Skeletal muscle satellite cell (primary cell): ENCODE results near the gene PYCR2.
A peak's percentile ranks its signal among the peaks of the same experiment; 100 is the strongest.

ENCODE experiments used
- H3K27me3 ChIP-seq: 2 replicates; pipeline ENCODE4 v1.7.0; 2013; ENCODE audit warnings: low read length; ENCODE audit not compliant: control insufficient read depth, insufficient read depth
- H3K36me3 ChIP-seq: 2 replicates; pipeline ENCODE4 v1.7.0; 2013; ENCODE audit warnings: mild to moderate bottlenecking, control low read depth, low read length; ENCODE audit not compliant: insufficient read depth
- H3K4me1 ChIP-seq: 2 replicates; pipeline ENCODE4 v1.7.0; 2013; ENCODE audit warnings: low read length; ENCODE audit not compliant: control insufficient read depth, insufficient read depth
- H3K4me2 ChIP-seq: 2 replicates; pipeline ENCODE4 v1.7.0; 2013; ENCODE audit warnings: mild to moderate bottlenecking, low read length
- H3K4me3 ChIP-seq: 2 replicates; pipeline ENCODE4 v1.7.0; 2013; ENCODE audit warnings: low read length
- H3K9ac ChIP-seq: 2 replicates; pipeline ENCODE4 v1.7.0; 2013; ENCODE audit warnings: mild to moderate bottlenecking, low read depth, low read length, moderate library complexity
- H3K9me3 ChIP-seq: replicated peaks from 2 replicates; pipeline ENCODE4 v1.7.0; 2013; ENCODE audit warnings: mild to moderate bottlenecking, control low read depth, low read length

PYCR2 gene

DNA sequence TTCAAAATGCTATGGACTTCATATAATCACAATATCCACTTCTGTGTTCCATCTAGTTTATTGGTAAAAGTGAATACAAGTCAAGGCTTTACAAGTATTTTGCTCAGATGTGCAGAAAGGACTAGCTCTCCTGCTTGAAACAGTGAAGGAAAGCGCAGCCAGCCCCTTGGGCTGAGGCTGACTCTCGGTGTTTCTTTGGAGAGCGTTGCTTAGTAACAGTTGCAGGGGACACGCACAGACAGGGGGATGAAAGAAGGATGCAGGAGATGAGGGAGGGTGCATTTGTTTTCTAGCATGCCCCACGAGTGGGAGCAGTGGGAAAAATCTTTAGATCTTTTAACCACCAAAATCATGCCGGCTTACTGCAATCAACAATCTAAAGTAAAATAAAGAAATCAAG lies 9.1 kb downstream of the PYCR2 start:
- Histone ChIP-seq H3K27me3 (no peaks in the 10 kb centered on the region), H3K9ac (no peak overlapping the region), H3K36me3 (peaks cover 21% of the 10 kb centered on the region), H3K9me3 (no peaks in the 10 kb centered on the region), H3K4me1 (peaks cover 6% of the 10 kb centered on the region), H3K4me2 (no peak overlapping the region), H3K4me3 (no peak overlapping the region)

GRCh38 chr1:225914391-225914790 lies 9.7 kb downstream of the PYCR2 start:
- H3K27me3 ChIP-seq, result no peaks in the 10 kb centered on the region
- H3K4me1 ChIP-seq, result peaks cover under 1% of the 10 kb centered on the region
- no peak overlapping the region for H3K4me2 ChIP-seq
- no peak overlapping the region for H3K4me3 ChIP-seq
- peaks cover 21% of the 10 kb centered on the region for H3K36me3 ChIP-seq
- H3K9me3 ChIP-seq, result no peaks in the 10 kb centered on the region
- no peak overlapping the region for H3K9ac ChIP-seq

DNA sequence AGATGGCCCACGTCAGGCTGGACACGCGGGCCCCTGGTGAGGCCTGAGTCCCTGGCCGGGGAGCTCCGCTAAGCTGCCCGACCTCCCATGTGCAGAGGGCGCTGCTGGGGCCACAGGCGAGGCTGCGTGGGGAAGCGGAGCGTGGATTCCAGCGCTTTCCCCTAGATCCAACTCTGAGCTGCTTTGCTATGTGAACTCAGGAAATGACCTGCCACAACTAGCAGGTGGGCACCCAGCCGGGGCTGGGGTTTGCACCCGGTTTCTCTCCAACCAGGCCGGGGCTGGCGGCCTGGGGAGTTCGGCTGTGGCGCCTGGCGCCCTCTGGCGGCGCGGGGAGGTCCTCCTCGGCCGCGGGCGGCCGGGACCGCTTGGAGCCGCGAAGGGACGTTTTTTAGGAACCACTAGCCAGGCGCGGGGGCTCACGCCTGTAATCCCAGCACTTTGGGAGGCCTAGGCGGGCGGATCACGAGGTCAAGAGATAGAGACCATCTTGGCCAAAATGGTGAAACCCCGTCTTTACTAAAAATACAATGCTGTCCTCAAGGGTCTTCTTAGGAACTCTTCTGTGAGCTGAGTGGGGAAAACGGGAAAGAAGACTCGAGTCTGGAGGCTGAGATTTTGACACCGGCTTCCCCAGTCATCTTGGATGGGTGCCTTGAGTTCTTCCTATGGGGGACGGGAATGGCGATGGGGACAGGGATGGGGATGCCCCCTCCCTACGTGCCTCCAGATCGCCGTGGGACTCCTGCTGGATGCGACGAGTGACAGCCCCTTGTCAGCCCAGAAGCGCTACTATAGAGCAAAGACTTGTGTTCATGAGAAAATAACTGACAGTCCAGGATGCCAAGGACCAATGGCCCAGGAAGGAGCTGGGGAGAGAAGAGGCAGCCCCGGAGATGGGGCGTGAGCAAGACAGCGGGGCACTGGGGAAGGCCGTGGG lies 12.6 kb downstream of the PYCR2 start:
- H3K36me3 ChIP-seq, result peaks cover 2% of the 10 kb centered on the region
- no peaks in the 10 kb centered on the region for H3K4me1 ChIP-seq
- no peaks in the 10 kb centered on the region for H3K27me3 ChIP-seq
- no peak overlapping the region for H3K4me3 ChIP-seq
- H3K4me2 ChIP-seq, result peak overlapping the region; percentile 58
- H3K9me3 ChIP-seq, result no peaks in the 10 kb centered on the region
- H3K9ac ChIP-seq, result peak overlapping the region; percentile 45

DNA sequence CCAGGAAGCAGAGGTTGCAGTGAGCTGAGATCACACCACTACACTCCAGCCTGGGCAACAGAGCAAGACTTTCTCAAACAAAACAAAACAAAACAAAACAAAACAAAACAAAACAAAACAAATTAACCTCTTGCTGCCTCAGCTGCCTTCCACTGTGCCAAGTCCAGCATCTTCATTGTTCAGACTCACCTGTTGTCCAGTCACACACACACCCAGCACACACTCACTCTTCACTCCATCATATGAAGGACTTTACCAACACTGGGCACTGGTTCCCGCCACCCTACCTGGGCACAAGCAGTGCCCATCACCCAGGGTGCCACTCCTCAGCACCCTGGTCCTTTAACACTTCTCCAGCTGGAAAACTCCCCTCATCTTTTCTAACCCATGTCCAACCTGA lies 14.6 kb downstream of the PYCR2 start:
- no peak overlapping the region for H3K9ac ChIP-seq
- no peak overlapping the region for H3K4me2 ChIP-seq

GRCh38 chr1:225908773-225909172 lies 15.3 kb downstream of the PYCR2 start:
- H3K4me1 ChIP-seq, result no peaks in the 10 kb centered on the region
- H3K9me3 ChIP-seq, result no peaks in the 10 kb centered on the region
- no peak overlapping the region for H3K4me2 ChIP-seq
- no peaks in the 10 kb centered on the region for H3K36me3 ChIP-seq
- H3K4me3 ChIP-seq, result no peak overlapping the region
- H3K9ac ChIP-seq, result no peak overlapping the region
- no peaks in the 10 kb centered on the region for H3K27me3 ChIP-seq

More for the DNA sequence above, 14.6 kb downstream of the PYCR2 start:
- Histone ChIP-seq H3K4me1 (no peaks in the 10 kb centered on the region), H3K9me3 (no peaks in the 10 kb centered on the region), H3K36me3 (no peaks in the 10 kb centered on the region), H3K4me3 (no peak overlapping the region), H3K27me3 (no peaks in the 10 kb centered on the region)

- Histone ChIP-seq H3K27me3 (no peaks in the 10 kb centered on the region), H3K9ac (no peak overlapping the region), H3K4me2 (no peak overlapping the region), H3K4me1 (no peaks in the 10 kb centered on the region), H3K9me3 (no peaks in the 10 kb centered on the region), H3K36me3 (no peaks in the 10 kb centered on the region), H3K4me3 (no peak overlapping the region)
These were observed 15.9 kb downstream of the PYCR2 start for GRCh38 chr1:225908013-225908640.

DNA sequence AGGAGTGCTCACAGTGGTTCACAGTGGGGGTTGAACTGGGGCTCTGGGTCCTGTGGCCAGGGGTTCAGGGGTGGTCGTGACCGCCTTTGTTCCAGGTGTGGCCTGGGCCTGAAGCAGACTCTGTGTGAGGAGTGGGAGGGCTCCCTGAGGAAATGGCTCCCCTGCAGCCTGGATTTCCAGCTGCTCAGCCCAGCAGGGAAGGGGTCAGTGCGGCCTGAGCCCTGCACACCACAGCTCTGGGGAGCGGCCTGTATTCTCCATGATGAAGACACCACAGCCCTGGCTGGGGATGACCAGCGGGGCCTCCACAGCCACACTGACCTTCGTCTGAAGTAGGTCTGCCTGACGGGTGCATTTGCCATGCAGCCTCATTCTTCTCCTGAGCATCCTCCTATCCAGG lies 16.7 kb downstream of the PYCR2 start:
- H3K36me3 ChIP-seq, result no peaks in the 10 kb centered on the region
- H3K9ac ChIP-seq, result no peak overlapping the region
- H3K4me2 ChIP-seq, result no peak overlapping the region
- H3K9me3 ChIP-seq, result no peaks in the 10 kb centered on the region
- no peaks in the 10 kb centered on the region for H3K4me1 ChIP-seq
- no peaks in the 10 kb centered on the region for H3K27me3 ChIP-seq
- H3K4me3 ChIP-seq, result no peak overlapping the region

DNA sequence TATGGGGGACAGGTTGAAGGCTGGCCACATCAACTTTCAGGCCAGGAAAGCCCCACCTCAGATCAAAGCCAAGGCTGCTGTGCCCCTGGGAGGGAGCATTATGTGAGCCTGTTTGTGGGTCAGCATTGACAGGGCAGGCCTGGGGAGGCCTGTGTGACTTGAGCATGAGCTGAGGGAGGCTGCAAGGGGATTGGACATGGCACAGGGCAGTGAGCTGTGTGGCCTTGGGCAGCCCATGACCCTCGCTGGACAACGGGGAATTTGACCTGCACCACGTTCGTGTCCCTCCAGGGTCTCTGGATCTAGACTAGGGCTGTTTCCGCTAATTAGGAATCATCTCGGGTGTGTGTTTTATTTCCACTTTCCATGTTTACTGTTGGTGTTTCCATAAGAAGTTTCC lies 17.6 kb downstream of the PYCR2 start:
- Histone ChIP-seq H3K36me3 (no peaks in the 10 kb centered on the region), H3K4me2 (no peak overlapping the region), H3K4me3 (no peak overlapping the region), H3K4me1 (no peaks in the 10 kb centered on the region), H3K9ac (no peak overlapping the region), H3K9me3 (no peaks in the 10 kb centered on the region), H3K27me3 (no peaks in the 10 kb centered on the region)

DNA sequence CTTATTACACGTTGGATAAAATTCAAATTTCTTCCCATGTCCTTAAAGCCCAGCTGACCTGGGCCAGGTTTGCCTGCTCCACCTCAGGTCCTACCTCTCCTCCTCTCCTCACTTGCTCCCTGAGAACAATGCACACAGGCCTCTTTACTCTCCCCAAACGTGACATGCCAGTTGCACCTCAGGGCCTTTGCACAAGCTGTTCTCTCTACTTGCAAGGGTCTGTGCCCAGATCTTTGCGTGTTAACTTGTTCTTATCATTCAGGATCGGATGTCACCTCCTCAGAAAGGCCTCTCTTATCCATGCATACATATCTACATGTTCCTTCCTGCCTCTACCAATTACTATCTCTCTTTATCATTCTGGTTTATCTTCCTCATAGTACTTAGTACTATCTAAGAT lies 20.4 kb downstream of the PYCR2 start:
- H3K4me2 ChIP-seq, result no peak overlapping the region
- no peaks in the 10 kb centered on the region for H3K4me1 ChIP-seq
- no peaks in the 10 kb centered on the region for H3K36me3 ChIP-seq
- H3K4me3 ChIP-seq, result no peak overlapping the region
- no peaks in the 10 kb centered on the region for H3K9me3 ChIP-seq
- no peaks in the 10 kb centered on the region for H3K27me3 ChIP-seq
- H3K9ac ChIP-seq, result no peak overlapping the region

GRCh38 chr1:225899044-225899925 lies 24.8 kb downstream of the PYCR2 start:
- H3K27me3 ChIP-seq, result no peaks in the 10 kb centered on the region
- no peaks in the 10 kb centered on the region for H3K4me1 ChIP-seq
- no peak overlapping the region for H3K4me3 ChIP-seq
- no peak overlapping the region for H3K9ac ChIP-seq
- H3K36me3 ChIP-seq, result no peaks in the 10 kb centered on the region
- no peaks in the 10 kb centered on the region for H3K9me3 ChIP-seq
- no peak overlapping the region for H3K4me2 ChIP-seq
